Neural progenitor cell (in vitro differentiated cells): Measurements from ENCODE around the gene PCDH1. TPM values are rescaled to one million over a fixed set of nuclear protein-coding genes. Genes with fewer than 3 reads are reported as not detected.

Experiments
- DNase-seq: peaks from one replicate; pipeline ENCODE4 v3.0.0-alpha.2; 2016; ENCODE audit warnings: low spot score
- H2AFZ ChIP-seq: fragments of 200-600 bp; sonication (generic); replicated peaks from 2 replicates; pipeline ENCODE4 v1.6.1; 2016; ENCODE audit warnings: antibody characterized with exemption
- H3F3A ChIP-seq: fragments of 200-600 bp; sonication (generic); 2 replicates; pipeline ENCODE4 v1.6.1; 2016; ENCODE audit warnings: antibody characterized with exemption, low read depth
- H3K27ac ChIP-seq: fragments of 200-600 bp; sonication (generic); 2 replicates; pipeline ENCODE4 v1.5.1; 2016; ENCODE audit warnings: mild to moderate bottlenecking
- H3K27me3 ChIP-seq: fragments of 200-600 bp; sonication (generic); 2 replicates; pipeline ENCODE4 v1.6.1; 2016; ENCODE audit warnings: mild to moderate bottlenecking, moderate library complexity
- H3K36me3 ChIP-seq: fragments of 200-600 bp; sonication (generic); 2 replicates; pipeline ENCODE4 v1.5.1; 2016
- H3K4me1 ChIP-seq: fragments of 200-600 bp; sonication (generic); 2 replicates; pipeline ENCODE4 v1.6.1; 2016; ENCODE audit warnings: mixed run types
- H3K4me2 ChIP-seq: fragments of 200-600 bp; sonication (generic); 2 replicates; pipeline ENCODE4 v1.6.1; 2016
- H3K4me3 ChIP-seq: fragments of 200-600 bp; sonication (generic); 2 replicates; pipeline ENCODE4 v1.5.1; 2016
- H3K79me2 ChIP-seq: fragments of 200-600 bp; sonication (generic); 2 replicates; pipeline ENCODE4 v1.6.1; 2016; ENCODE audit warnings: low read depth
- H3K9ac ChIP-seq: fragments of 200-600 bp; sonication (generic); 2 replicates; pipeline ENCODE4 v1.6.1; 2016
- H3K9me3 ChIP-seq: fragments of 200-600 bp; sonication (generic); 2 replicates; pipeline ENCODE4 v1.5.1; 2016; ENCODE audit warnings: low read depth
- H4K20me1 ChIP-seq: fragments of 200-600 bp; sonication (generic); 2 replicates; pipeline ENCODE4 v1.6.1; 2016; ENCODE audit warnings: low read depth
- H3K27ac Mint-ChIP-seq: 3 replicates; pipeline ENCODE4 v1.8.0; 2021; ENCODE audit warnings: mixed read lengths
- H3K27me3 Mint-ChIP-seq: 2 replicates; pipeline ENCODE4 v1.8.0; 2022; ENCODE audit warnings: low read depth, mild to moderate bottlenecking, inconsistent platforms, moderate library complexity, mixed read lengths; ENCODE audit not compliant: insufficient read depth
- H3K36me3 Mint-ChIP-seq: 3 replicates; pipeline ENCODE4 v1.8.0; 2021; ENCODE audit warnings: mixed read lengths
- H3K4me1 Mint-ChIP-seq: 3 replicates; pipeline ENCODE4 v1.8.0; 2021; ENCODE audit warnings: mixed read lengths
- H3K4me3 Mint-ChIP-seq: 3 replicates; pipeline ENCODE4 v1.8.0; 2021; ENCODE audit warnings: mild to moderate bottlenecking, moderate library complexity, mixed read lengths
- H3K9me3 Mint-ChIP-seq: 3 replicates; pipeline ENCODE4 v1.8.0; 2020; ENCODE audit warnings: mixed read lengths
- EZH2 ChIP-seq: fragments of 200-600 bp; sonication (generic); IDR thresholded peaks from 2 replicates; pipeline ENCODE4 v1.6.1; 2017; ENCODE audit warnings: antibody characterized with exemption, mild to moderate bottlenecking, moderate library complexity
- EZH2phosphoT487 ChIP-seq: fragments of 200-600 bp; sonication (generic); IDR thresholded peaks from 2 replicates; pipeline ENCODE4 v1.6.1; 2017; ENCODE audit warnings: antibody characterized with exemption
- total RNA-seq: library from RNA; depleted of rRNA; stranded (reverse); fragments of >200 nt; gene quantifications from 2 replicates; pipeline ENCODE4 v1.2.3, GENCODE V29; 2015; ENCODE audit warnings: low replicate concordance
- TF ChIP-seq, protein P1 (sequence below): fragments of 200-600 bp; sonication (generic); IDR thresholded peaks from 2 replicates; pipeline ENCODE4 v1.5.1; 2017; ENCODE audit warnings: antibody characterized with exemption, mild to moderate bottlenecking

The PCDH1 gene
- total RNA-seq, 1 donor from 2014 or later: 24.8 TPM

- peak overlapping the region; percentile 84 for H3K27ac ChIP-seq
- DNase-seq: peak; percentile 94
- Mint-ChIP-seq H3K4me1 (peaks cover 59% of the 10 kb centered on the region), H3K27me3 (peaks cover 3% of the 10 kb centered on the region), H3K9me3 (no peaks in the 10 kb centered on the region), H3K4me3 (peak overlapping the region; percentile 61), H3K36me3 (no peaks in the 10 kb centered on the region), H3K27ac (peak overlapping the region; percentile 85)
- no peaks in the 10 kb centered on the region for H4K20me1 ChIP-seq
- H3K4me1 ChIP-seq: peaks cover 60% of the 10 kb centered on the region
- TF ChIP-seq EZH2phosphoT487 (no peak), EZH2 (no peak)
- TF ChIP-seq, protein P1, sequence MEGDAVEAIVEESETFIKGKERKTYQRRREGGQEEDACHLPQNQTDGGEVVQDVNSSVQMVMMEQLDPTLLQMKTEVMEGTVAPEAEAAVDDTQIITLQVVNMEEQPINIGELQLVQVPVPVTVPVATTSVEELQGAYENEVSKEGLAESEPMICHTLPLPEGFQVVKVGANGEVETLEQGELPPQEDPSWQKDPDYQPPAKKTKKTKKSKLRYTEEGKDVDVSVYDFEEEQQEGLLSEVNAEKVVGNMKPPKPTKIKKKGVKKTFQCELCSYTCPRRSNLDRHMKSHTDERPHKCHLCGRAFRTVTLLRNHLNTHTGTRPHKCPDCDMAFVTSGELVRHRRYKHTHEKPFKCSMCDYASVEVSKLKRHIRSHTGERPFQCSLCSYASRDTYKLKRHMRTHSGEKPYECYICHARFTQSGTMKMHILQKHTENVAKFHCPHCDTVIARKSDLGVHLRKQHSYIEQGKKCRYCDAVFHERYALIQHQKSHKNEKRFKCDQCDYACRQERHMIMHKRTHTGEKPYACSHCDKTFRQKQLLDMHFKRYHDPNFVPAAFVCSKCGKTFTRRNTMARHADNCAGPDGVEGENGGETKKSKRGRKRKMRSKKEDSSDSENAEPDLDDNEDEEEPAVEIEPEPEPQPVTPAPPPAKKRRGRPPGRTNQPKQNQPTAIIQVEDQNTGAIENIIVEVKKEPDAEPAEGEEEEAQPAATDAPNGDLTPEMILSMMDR: no peak
- H3K4me2 ChIP-seq: peak overlapping the region; percentile 71
- H3K9me3 ChIP-seq: no peaks in the 10 kb centered on the region
- H3K9ac ChIP-seq: no peak overlapping the region
- H3F3A ChIP-seq: peaks cover 58% of the 10 kb centered on the region
- H2AFZ ChIP-seq: no peak overlapping the region
- H3K4me3 ChIP-seq: peak overlapping the region; percentile 22
- H3K36me3 ChIP-seq: no peaks in the 10 kb centered on the region
- H3K79me2 ChIP-seq: no peaks in the 10 kb centered on the region
- no peaks in the 10 kb centered on the region for H3K27me3 ChIP-seq
These were observed 61.4 kb downstream of the PCDH1 start for GRCh38 chr5:141816598-141817399.

DNA sequence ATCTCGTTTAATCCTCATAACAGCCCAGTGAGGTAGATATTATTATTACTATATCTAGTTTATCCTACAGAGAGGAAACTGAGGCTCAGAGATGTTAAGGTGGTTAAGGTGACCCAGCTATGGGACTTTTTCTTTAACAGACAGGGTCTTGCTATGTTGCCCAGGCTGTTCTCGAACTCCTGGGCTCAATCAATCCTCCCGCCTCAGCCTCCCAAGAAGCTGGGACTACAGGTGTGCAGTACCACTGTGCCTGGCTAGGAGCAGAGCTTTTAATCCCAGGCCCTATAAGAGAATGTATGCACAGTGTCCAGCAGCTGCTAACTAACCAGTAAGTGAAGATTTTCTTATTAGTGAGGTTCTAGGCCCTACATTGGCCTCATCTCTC, 62.4 kb downstream of the PCDH1 start:
- no peak overlapping the region for H3K4me3 Mint-ChIP-seq
- H3K9me3 Mint-ChIP-seq: no peaks in the 10 kb centered on the region
- H3K27ac Mint-ChIP-seq: peak overlapping the region; percentile 91
- no peak overlapping the region for H3K4me3 ChIP-seq
- no peaks in the 10 kb centered on the region for H3K27me3 ChIP-seq
- H3K9ac ChIP-seq: no peak overlapping the region
- H3K4me2 ChIP-seq: peak overlapping the region; percentile 71
- peaks cover 3% of the 10 kb centered on the region for H3K27me3 Mint-ChIP-seq
- no peaks in the 10 kb centered on the region for H3K79me2 ChIP-seq
- H3K9me3 ChIP-seq: no peaks in the 10 kb centered on the region
- H2AFZ ChIP-seq: no peak overlapping the region
- H4K20me1 ChIP-seq: no peaks in the 10 kb centered on the region
- H3K27ac ChIP-seq: peak overlapping the region; percentile 84
- H3F3A ChIP-seq: peaks cover 65% of the 10 kb centered on the region
- H3K36me3 Mint-ChIP-seq: no peaks in the 10 kb centered on the region
- no peak for TF ChIP-seq EZH2
- no peak for TF ChIP-seq EZH2phosphoT487
- TF ChIP-seq, protein P1: no peak
- peaks cover 60% of the 10 kb centered on the region for H3K4me1 Mint-ChIP-seq
- no peak for DNase-seq
- peaks cover 56% of the 10 kb centered on the region for H3K4me1 ChIP-seq
- H3K36me3 ChIP-seq: no peaks in the 10 kb centered on the region

GRCh38 chr5:141815051-141815795, 63.0 kb downstream of the PCDH1 start:
- H3K27ac Mint-ChIP-seq: peak overlapping the region; percentile 53
- peaks cover 65% of the 10 kb centered on the region for H3K4me1 Mint-ChIP-seq
- Histone ChIP-seq H3F3A (peaks cover 71% of the 10 kb centered on the region), H3K9me3 (no peaks in the 10 kb centered on the region), H3K4me3 (no peak overlapping the region), H4K20me1 (no peaks in the 10 kb centered on the region), H2AFZ (no peak overlapping the region), H3K79me2 (no peaks in the 10 kb centered on the region), H3K27ac (peak overlapping the region; percentile 17), H3K9ac (no peak overlapping the region), H3K4me2 (no peak overlapping the region), H3K27me3 (no peaks in the 10 kb centered on the region), H3K36me3 (no peaks in the 10 kb centered on the region), H3K4me1 (peaks cover 55% of the 10 kb centered on the region)
- H3K4me3 Mint-ChIP-seq: no peak overlapping the region
- TF ChIP-seq EZH2: no peak
- TF ChIP-seq, protein P1: no peak
- no peak for TF ChIP-seq EZH2phosphoT487
- H3K9me3 Mint-ChIP-seq: no peaks in the 10 kb centered on the region
- no peak for DNase-seq
- peaks cover 8% of the 10 kb centered on the region for H3K27me3 Mint-ChIP-seq
- H3K36me3 Mint-ChIP-seq: no peaks in the 10 kb centered on the region
